ENCODE measurements around the gene CDR2.
"Not testable (repeated sequence)": the region's sequence is repeated elsewhere in the genome, so short reads cannot be mapped to it uniquely, and the experiment has no call there.

CDR2 gene

DNA sequence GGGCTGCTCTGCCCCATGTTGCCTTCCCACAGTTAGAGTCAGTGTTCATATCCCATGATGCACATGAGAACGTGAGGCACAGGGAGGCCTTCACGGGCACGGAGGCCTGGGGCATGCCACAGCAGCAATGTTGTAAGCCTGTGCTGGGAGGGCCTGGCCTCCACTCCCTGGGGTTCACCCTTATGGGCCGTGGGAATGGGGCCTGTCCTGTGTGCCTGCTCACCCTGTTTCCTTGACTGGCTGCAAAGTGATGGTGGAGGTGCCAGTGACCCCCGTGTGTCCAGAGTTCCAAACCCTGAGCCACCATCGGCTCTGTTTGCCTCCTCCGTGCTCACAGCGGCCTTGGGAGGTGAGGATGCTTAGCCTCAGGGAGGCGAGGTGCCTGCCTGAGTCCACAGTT lies 67.6 kb downstream of the CDR2 start:
- Histone ChIP-seq H3K4me2 (ENCODE audit: low read depth, low read length, poor library complexity, severe bottlenecking) (no peak overlapping the region), H3F3A (ENCODE audit: insufficient read depth) (no peaks in the 10 kb centered on the region), H3K27me3 (ENCODE audit: low read length) (no peaks in the 10 kb centered on the region), H3K36me3 (ENCODE audit: low read length) (no peaks in the 10 kb centered on the region), H3K9me2 (replicated peaks; ENCODE audit: insufficient read depth, low read length) (no peaks in the 10 kb centered on the region), H4K20me1 (ENCODE audit: low read depth, low read length) (no peaks in the 10 kb centered on the region; the same call in 1 of the 2 replicates), H3K27ac (ENCODE audit: low read depth, low read length) (no peak overlapping the region), H3K9me3 (ENCODE audit: insufficient read depth, low read length) (no peaks in the 10 kb centered on the region), H3K4me3 (ENCODE audit: insufficient read depth, low read length, poor library complexity, severe bottlenecking) (no peak overlapping the region), H2AFZ (ENCODE audit: low read depth, low read length, severe bottlenecking) (no peak overlapping the region), H3K79me2 (ENCODE audit: insufficient read depth, low read length) (peaks cover 30% of the 10 kb centered on the region), H3K9ac (ENCODE audit: low read length) (no peak overlapping the region)
- no peak for TF ChIP-seq EZH2phosphoT487 (conservative IDR thresholded peaks at IDR 0.05; ENCODE audit: low read length)

DNA sequence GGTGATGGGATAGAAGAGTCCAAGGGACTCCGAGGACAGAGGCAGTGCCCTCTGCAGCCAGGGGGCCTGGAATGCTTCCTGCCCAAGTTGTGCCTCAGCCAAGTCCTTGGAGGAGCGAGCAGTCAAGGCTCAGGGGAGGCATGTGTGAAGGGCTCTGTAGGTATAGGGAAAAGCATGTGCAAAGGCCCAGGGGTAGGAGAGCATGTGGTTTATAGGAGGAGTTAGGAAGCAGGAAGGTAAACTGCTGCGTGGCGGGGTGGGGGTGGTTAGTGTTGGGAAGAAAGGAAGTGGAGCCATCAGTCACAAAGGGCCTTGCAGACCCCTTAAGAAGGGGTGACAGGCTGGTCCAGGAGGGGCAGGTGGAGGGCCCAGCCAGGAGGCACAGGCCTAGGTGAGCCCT lies 70.0 kb downstream of the CDR2 start:
- TF ChIP-seq EZH2phosphoT487 (conservative IDR thresholded peaks at IDR 0.05; ENCODE audit: low read length), result no peak
- TF ChIP-seq, protein P1, sequence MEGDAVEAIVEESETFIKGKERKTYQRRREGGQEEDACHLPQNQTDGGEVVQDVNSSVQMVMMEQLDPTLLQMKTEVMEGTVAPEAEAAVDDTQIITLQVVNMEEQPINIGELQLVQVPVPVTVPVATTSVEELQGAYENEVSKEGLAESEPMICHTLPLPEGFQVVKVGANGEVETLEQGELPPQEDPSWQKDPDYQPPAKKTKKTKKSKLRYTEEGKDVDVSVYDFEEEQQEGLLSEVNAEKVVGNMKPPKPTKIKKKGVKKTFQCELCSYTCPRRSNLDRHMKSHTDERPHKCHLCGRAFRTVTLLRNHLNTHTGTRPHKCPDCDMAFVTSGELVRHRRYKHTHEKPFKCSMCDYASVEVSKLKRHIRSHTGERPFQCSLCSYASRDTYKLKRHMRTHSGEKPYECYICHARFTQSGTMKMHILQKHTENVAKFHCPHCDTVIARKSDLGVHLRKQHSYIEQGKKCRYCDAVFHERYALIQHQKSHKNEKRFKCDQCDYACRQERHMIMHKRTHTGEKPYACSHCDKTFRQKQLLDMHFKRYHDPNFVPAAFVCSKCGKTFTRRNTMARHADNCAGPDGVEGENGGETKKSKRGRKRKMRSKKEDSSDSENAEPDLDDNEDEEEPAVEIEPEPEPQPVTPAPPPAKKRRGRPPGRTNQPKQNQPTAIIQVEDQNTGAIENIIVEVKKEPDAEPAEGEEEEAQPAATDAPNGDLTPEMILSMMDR (IDR thresholded peaks at IDR 0.05; ENCODE audit: insufficient read depth, low read length, poor library complexity, severe bottlenecking), result no peak
- Histone ChIP-seq H3K36me3 (ENCODE audit: low read length) (no peaks in the 10 kb centered on the region), H2AFZ (ENCODE audit: low read depth, low read length, severe bottlenecking) (no peak overlapping the region), H3K27me3 (ENCODE audit: low read length) (no peaks in the 10 kb centered on the region), H3K4me3 (ENCODE audit: insufficient read depth, low read length, poor library complexity, severe bottlenecking) (no peak overlapping the region), H3K4me2 (ENCODE audit: low read depth, low read length, poor library complexity, severe bottlenecking) (no peak overlapping the region), H3K9ac (ENCODE audit: low read length) (no peak overlapping the region), H4K20me1 (ENCODE audit: low read depth, low read length) (peaks cover 3% of the 10 kb centered on the region; the same call in 1 of the 2 replicates), H3K27ac (ENCODE audit: low read depth, low read length) (no peak overlapping the region), H3K79me2 (ENCODE audit: insufficient read depth, low read length) (peaks cover 53% of the 10 kb centered on the region), H3K9me2 (replicated peaks; ENCODE audit: insufficient read depth, low read length) (no peaks in the 10 kb centered on the region), H3K9me3 (ENCODE audit: insufficient read depth, low read length) (no peaks in the 10 kb centered on the region), H3F3A (ENCODE audit: insufficient read depth) (no peaks in the 10 kb centered on the region)

DNA sequence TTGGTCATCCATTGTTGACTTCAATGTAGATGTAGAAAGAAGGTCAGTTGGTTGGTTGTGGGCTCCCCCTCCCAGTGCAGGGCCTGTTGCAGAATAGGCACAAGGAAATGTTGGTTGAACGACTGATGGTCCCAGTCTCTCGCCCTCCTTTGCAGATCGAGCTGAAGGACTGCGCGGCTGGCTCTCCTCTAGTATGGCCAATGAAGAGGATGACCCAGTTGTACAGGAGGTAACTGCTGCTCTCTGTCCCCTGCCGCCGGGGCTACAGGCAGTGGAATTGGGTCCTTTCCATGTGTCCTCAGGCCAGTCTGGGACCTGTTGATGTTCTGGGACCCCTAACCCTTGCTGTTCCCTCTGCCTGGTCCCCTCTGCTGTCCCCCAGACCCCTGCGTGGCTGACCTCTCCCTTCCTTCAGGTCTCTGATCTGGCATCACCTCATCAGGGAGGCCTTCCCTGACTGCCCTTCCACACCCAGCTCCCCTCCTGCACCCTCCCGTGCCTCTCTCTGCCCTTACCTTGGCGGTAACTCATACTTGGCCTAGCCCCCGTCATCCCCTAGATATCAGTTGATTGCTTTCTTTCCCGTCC lies 71.5 kb downstream of the CDR2 start:
- no peaks in the 10 kb centered on the region for H3K36me3 ChIP-seq (ENCODE audit: low read length)
- H3K9me2 ChIP-seq (replicated peaks; ENCODE audit: insufficient read depth, low read length), result no peaks in the 10 kb centered on the region
- H3K27ac ChIP-seq (ENCODE audit: low read depth, low read length), result no peak overlapping the region
- peaks cover 67% of the 10 kb centered on the region for H3K79me2 ChIP-seq (ENCODE audit: insufficient read depth, low read length)
- H3K4me2 ChIP-seq (ENCODE audit: low read depth, low read length, poor library complexity, severe bottlenecking), result no peak overlapping the region
- no peak overlapping the region for H3K4me3 ChIP-seq (ENCODE audit: insufficient read depth, low read length, poor library complexity, severe bottlenecking)
- H4K20me1 ChIP-seq (ENCODE audit: low read depth, low read length), result peaks cover 9% of the 10 kb centered on the region; the same call in 1 of the 2 replicates
- H3K9me3 ChIP-seq (ENCODE audit: insufficient read depth, low read length), result no peaks in the 10 kb centered on the region
- H3K9ac ChIP-seq (ENCODE audit: low read length), result no peak overlapping the region
- H3K27me3 ChIP-seq (ENCODE audit: low read length), result no peaks in the 10 kb centered on the region
- TF ChIP-seq EZH2phosphoT487 (conservative IDR thresholded peaks at IDR 0.05; ENCODE audit: low read length), result no peak
- TF ChIP-seq, protein P1 (IDR thresholded peaks at IDR 0.05; ENCODE audit: insufficient read depth, low read length, poor library complexity, severe bottlenecking), result no peak
- H3F3A ChIP-seq (ENCODE audit: insufficient read depth), result peaks cover 13% of the 10 kb centered on the region; the same call in 1 of the 2 replicates
- H2AFZ ChIP-seq (ENCODE audit: low read depth, low read length, severe bottlenecking), result no peak overlapping the region

DNA sequence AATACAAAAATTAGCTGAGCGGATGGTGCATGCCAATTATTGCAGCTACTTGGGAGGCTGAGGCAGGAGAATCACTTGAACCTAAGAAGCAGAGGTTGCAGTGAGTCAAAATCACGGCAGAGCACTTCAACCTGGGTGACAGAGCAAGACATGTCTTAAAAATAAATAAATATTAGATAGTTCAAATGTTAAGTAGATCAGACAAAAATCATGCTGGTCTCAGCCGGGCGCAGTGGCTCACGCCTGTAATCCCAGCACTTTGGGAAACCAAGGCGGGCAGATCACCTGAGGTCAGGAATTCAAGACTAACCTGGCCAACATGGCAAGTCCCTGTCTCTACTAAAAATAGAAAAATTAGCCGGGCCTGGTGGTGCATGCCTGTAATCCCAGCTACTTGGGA lies 73.0 kb downstream of the CDR2 start:
- H2AFZ ChIP-seq (ENCODE audit: low read depth, low read length, severe bottlenecking); H3K27ac ChIP-seq (ENCODE audit: low read depth, low read length); H3K27me3 ChIP-seq (ENCODE audit: low read length); H3K4me2 ChIP-seq (ENCODE audit: low read depth, low read length, poor library complexity, severe bottlenecking); H3K9me3 ChIP-seq (ENCODE audit: insufficient read depth, low read length); H4K20me1 ChIP-seq (ENCODE audit: low read depth, low read length); H3K4me3 ChIP-seq (ENCODE audit: insufficient read depth, low read length, poor library complexity, severe bottlenecking); H3K9ac ChIP-seq (ENCODE audit: low read length); H3K9me2 ChIP-seq (replicated peaks; ENCODE audit: insufficient read depth, low read length); H3K36me3 ChIP-seq (ENCODE audit: low read length): not testable (repeated sequence)
- peaks cover 74% of the 10 kb centered on the region for H3K79me2 ChIP-seq (ENCODE audit: insufficient read depth, low read length)
- peaks cover 14% of the 10 kb centered on the region; the same call in 1 of the 2 replicates for H3F3A ChIP-seq (ENCODE audit: insufficient read depth)
